Heart left ventricle (tissue), 13 donors: ENCODE data around the gene TET3.

Experiments used
- POLR2A ChIP-seq, 2 donors: fragments of 450-650 bp; IDR thresholded peaks; one replicate each; pipeline ENCODE4 v1.6.1; 2017; ENCODE audit warnings: antibody characterized with exemption in 2 of 2, mild to moderate bottlenecking in 2 of 2, moderate library complexity in 2 of 2
- TF ChIP-seq, protein P1 (sequence below), 12 donors: fragments of 200-600 bp; sonication (generic) in 4 of 12; IDR thresholded peaks; one replicate each; pipeline versions ENCODE4 v1.5.0 to v1.8.0; 2018 to 2022; ENCODE audit warnings: antibody characterized with exemption in 12 of 12, mild to moderate bottlenecking in 5 of 12
- donor health status: ischemic (EF 13 %, LVEDD 7.1; RV severe dilation, severe dysfunction).
- donor health status: DM: no; HTN: yes; CAD: no.
- donor health status: DM: no; HTN: no; CAD: no.
- donor health status: ischemic (EF 25% LVEDD 6.9; RV normal size, moderate dysfunction).
- donor health status: ischemic (EF 25% LVEDD 5.7; RV mildly dilated, moderate dysfunction).
- donor health status: ischemic (EF 35%, LVEDD 5.7; RV mildly dilated, moderate dysfunction).
- donor health status: nonischemic (EF 11% LVEDD 7.7; RV severe dilation, severe dysfunction).
- donor health status: DM: yes; HTN: yes; CAD: no.
- donor health status: PGD.
- donor health status: ischemic (EF 29% LVEDD 5.4; RV normal size, mild dysfunction).
- donor health status: nonischemic (EF 23%, LVEDD 6.1; RV moderate dilation, normal function).

DNA sequence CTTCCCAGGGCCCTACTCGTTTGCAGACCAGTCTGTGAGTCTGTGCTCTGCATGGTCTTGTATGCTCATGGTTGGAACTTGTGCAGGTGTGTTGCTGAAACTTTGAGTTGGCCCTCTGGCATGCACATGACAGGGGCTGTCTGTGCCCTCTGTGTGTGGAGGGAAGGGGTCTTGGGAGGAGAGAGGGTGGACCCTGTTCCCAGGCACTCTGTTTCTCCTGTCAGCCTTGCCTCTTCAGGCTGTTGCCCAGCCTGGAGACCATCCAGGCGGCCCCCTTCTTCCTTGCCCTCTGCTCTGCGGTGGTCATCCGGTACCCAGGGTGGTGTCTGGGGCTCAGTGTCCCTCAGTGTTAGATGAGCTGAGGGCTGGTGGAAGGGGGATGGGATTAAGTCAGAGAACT, 39.5 kb downstream of the TET3 start:
- TF ChIP-seq POLR2A (IDR thresholded peaks at IDR 0.05): no peak
- TF ChIP-seq, protein P1, sequence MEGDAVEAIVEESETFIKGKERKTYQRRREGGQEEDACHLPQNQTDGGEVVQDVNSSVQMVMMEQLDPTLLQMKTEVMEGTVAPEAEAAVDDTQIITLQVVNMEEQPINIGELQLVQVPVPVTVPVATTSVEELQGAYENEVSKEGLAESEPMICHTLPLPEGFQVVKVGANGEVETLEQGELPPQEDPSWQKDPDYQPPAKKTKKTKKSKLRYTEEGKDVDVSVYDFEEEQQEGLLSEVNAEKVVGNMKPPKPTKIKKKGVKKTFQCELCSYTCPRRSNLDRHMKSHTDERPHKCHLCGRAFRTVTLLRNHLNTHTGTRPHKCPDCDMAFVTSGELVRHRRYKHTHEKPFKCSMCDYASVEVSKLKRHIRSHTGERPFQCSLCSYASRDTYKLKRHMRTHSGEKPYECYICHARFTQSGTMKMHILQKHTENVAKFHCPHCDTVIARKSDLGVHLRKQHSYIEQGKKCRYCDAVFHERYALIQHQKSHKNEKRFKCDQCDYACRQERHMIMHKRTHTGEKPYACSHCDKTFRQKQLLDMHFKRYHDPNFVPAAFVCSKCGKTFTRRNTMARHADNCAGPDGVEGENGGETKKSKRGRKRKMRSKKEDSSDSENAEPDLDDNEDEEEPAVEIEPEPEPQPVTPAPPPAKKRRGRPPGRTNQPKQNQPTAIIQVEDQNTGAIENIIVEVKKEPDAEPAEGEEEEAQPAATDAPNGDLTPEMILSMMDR (IDR thresholded peaks at IDR 0.05): no peak
